Left ventricle myocardium superior (tissue), 1 donor: ENCODE results near the gene TRAPPC2L. TPM values are rescaled to one million over a fixed set of nuclear protein-coding genes. Genes with fewer than 3 reads are reported as not detected.

Source experiments
- total RNA-seq: library from RNA; stranded (reverse); fragmentation: NEBNext Ultra II Directional; extraction: Animal tissue kit (Norgen Biotek cat#: 25700); gene quantifications from one replicate; pipeline ENCODE4 v1.2.1, GENCODE V29; 2021
- donor health status: DM: no; HTN: yes; CAD: no; lungs with severe emphysema.

The TRAPPC2L gene
- total RNA-seq, 1 donor from 2014 or later, result 59.0 TPM

Other genes starting within 250 kb of the TRAPPC2L start
- gene IL17C, start 218.6 kb upstream of the TRAPPC2L start, total RNA-seq, result not detected
- gene CYBA, start 206.1 kb upstream of the TRAPPC2L start, total RNA-seq, result 48.6 TPM
- 23.9 TPM for gene MVD, start 194.0 kb upstream of the TRAPPC2L start, total RNA-seq
- gene SNAI3, start 170.6 kb upstream of the TRAPPC2L start, total RNA-seq, result 3.8 TPM
- gene RNF166, start 150.7 kb upstream of the TRAPPC2L start, total RNA-seq, result 16.2 TPM
- 22.7 TPM for gene CTU2, start 150.6 kb upstream of the TRAPPC2L start, total RNA-seq
- 19.1 TPM for gene PIEZO1, start 71.9 kb upstream of the TRAPPC2L start, total RNA-seq
- 0.97 TPM for gene CDT1, start 53.3 kb upstream of the TRAPPC2L start, total RNA-seq
- 40.9 TPM for gene APRT, start 45.2 kb upstream of the TRAPPC2L start, total RNA-seq
- 14.6 TPM for gene GALNS, start 180 bp upstream of the TRAPPC2L start, total RNA-seq
- gene PABPN1L, start 9.5 kb downstream of the TRAPPC2L start, total RNA-seq, result not detected
- gene CBFA2T3, start 120.1 kb downstream of the TRAPPC2L start, total RNA-seq, result 11.5 TPM
- 22.5 TPM for gene ACSF3, start 236.7 kb downstream of the TRAPPC2L start, total RNA-seq